B cell (primary cell): ENCODE data around the gene NKAIN2. TPM values are rescaled to one million over a fixed set of nuclear protein-coding genes. Genes with fewer than 3 reads are reported as not detected.

ENCODE experiments used
- ATAC-seq: fragments of 200-7000 bp; cut with Tn5 transposase; one replicate; pipeline ENCODE4 v1.10.0; 2021; ENCODE audit warnings: low read depth, mild to moderate bottlenecking, moderate number of reproducible peaks, moderate library complexity
- CTCF ChIA-PET: fragments of 350-600 bp; sonication (Branson Sonifier 250); formaldehyde crosslinking; loops from one replicate; lab custom pipeline; 2021; ENCODE audit warnings: antibody characterized with exemption, inconsistent platforms; lab: Charles Lee
- POLR2A ChIA-PET: fragments of 350-600 bp; sonication (Branson Sonifier 250); formaldehyde crosslinking; loops from one replicate; lab custom pipeline; 2021; ENCODE audit warnings: antibody characterized with exemption; lab: Charles Lee
- DNase-seq: peaks from one replicate; pipeline ENCODE4 v3.0.0; 2013
- H2AFZ ChIP-seq: 2 replicates; pipeline ENCODE4 v1.6.1; 2012; ENCODE audit warnings: mild to moderate bottlenecking, low read depth, low read length; ENCODE audit not compliant: insufficient read depth, poor library complexity, severe bottlenecking
- H3K27ac ChIP-seq, 2 donors: 1 replicate in 1 of 2; 2 replicates in 1 of 2; pipeline ENCODE4 v1.5.1; 2012 to 2013; ENCODE audit warnings: low read length in 2 of 2, mild to moderate bottlenecking in 2 of 2, moderate library complexity in 1 of 2
- H3K27me3 ChIP-seq, 4 experiments: fragments of 200-600 bp in 1 of 4; sonication (generic) in 1 of 4; replicated peaks in 1 of 4; 1 replicate in 2 of 4; 2 replicates in 2 of 4; pipeline versions ENCODE4 v1.6.1 to v1.7.0; 2013 to 2016; ENCODE audit warnings: low read length in 3 of 4, mild to moderate bottlenecking in 2 of 4, mixed read lengths in 1 of 4, moderate library complexity in 1 of 4; ENCODE audit not compliant: insufficient read depth in 4 of 4, control insufficient read depth in 3 of 4; ENCODE audit errors: control extremely low read depth in 1 of 4
- H3K36me3 ChIP-seq, 2 experiments: replicated peaks in 1 of 2; 1 replicate in 1 of 2; 2 replicates in 1 of 2; pipeline versions ENCODE4 v1.6.1 to v1.7.1; 2013; ENCODE audit warnings: low read length in 1 of 2; ENCODE audit not compliant: insufficient read depth in 2 of 2, control insufficient read depth in 1 of 2; ENCODE audit errors: control extremely low read depth in 1 of 2, extremely low read depth in 1 of 2
- H3K4me1 ChIP-seq, 2 donors: fragments of 200-600 bp in 1 of 2; sonication (generic) in 1 of 2; 1 replicate in 1 of 2; 2 replicates in 1 of 2; pipeline versions ENCODE4 v1.5.1 to v1.6.1; 2013 to 2017; ENCODE audit warnings: low read length in 2 of 2; ENCODE audit not compliant: control insufficient read depth in 2 of 2, insufficient read depth in 2 of 2
- H3K4me2 ChIP-seq: replicated peaks from 2 replicates; pipeline ENCODE3; 2012; ENCODE audit warnings: mild to moderate bottlenecking, low read depth, low read length; ENCODE audit not compliant: poor library complexity, severe bottlenecking
- H3K4me3 ChIP-seq, 5 experiments: fragments of 200-600 bp in 1 of 5; sonication (generic) in 1 of 5; 1 replicate in 3 of 5; 2 replicates in 2 of 5; pipeline versions ENCODE4 v1.5.1 to v1.7.0; 2011 to 2016; ENCODE audit warnings: low read length in 4 of 5, mild to moderate bottlenecking in 4 of 5, low read depth in 2 of 5, control low read depth in 1 of 5, moderate library complexity in 1 of 5; ENCODE audit not compliant: insufficient read depth in 1 of 5; ENCODE audit errors: control extremely low read depth in 1 of 5, extremely low read depth in 1 of 5
- H3K79me2 ChIP-seq: fragments of 200-600 bp; sonication (generic); one replicate; pipeline ENCODE4 v1.6.0; 2016; ENCODE audit warnings: low read length; ENCODE audit not compliant: control insufficient read depth, insufficient read depth
- H3K9ac ChIP-seq: fragments of 200-600 bp; sonication (generic); 2 replicates; pipeline ENCODE4 v1.6.1; 2017; ENCODE audit warnings: mild to moderate bottlenecking, low read length, moderate library complexity
- H3K9me3 ChIP-seq, 3 donors: one replicate each; pipeline versions ENCODE4 v1.6.1 to v1.7.1; 2013; ENCODE audit warnings: low read length in 2 of 3; ENCODE audit not compliant: control insufficient read depth in 2 of 3, insufficient read depth in 1 of 3; ENCODE audit errors: control extremely low read depth in 1 of 3
- H4K20me1 ChIP-seq: 2 replicates; pipeline ENCODE4 v1.6.0; 2012; ENCODE audit warnings: mild to moderate bottlenecking, low read length; ENCODE audit not compliant: insufficient read depth, control insufficient read depth, poor library complexity, severe bottlenecking
- H3K27ac Mint-ChIP-seq: one replicate; pipeline ENCODE4 v1.8.0; 2021; ENCODE audit warnings: mixed read lengths
- H3K27me3 Mint-ChIP-seq: one replicate; pipeline ENCODE4 v1.8.0; 2021; ENCODE audit warnings: mixed read lengths
- H3K4me1 Mint-ChIP-seq: one replicate; pipeline ENCODE4 v1.8.0; 2021; ENCODE audit warnings: mixed read lengths
- H3K4me3 Mint-ChIP-seq: one replicate; pipeline ENCODE4 v1.8.0; 2021; ENCODE audit warnings: mixed read lengths
- H3K9me3 Mint-ChIP-seq: one replicate; pipeline ENCODE4 v1.8.0; 2022; ENCODE audit warnings: mixed read lengths; ENCODE audit not compliant: insufficient read depth
- EZH2 ChIP-seq: IDR thresholded peaks from 2 replicates; pipeline ENCODE4 v1.6.1; 2012; ENCODE audit warnings: borderline replicate concordance, low read depth, mild to moderate bottlenecking, moderate library complexity, low read length; ENCODE audit not compliant: insufficient read depth, poor library complexity, severe bottlenecking
- WGBS: methylation state at CpG from one replicate; pipeline ENCODE4 v1.1.5; 2013; ENCODE audit warnings: missing lambda C conversion rate; ENCODE audit not compliant: insufficient coverage; 5-methylcytosine and 5-hydroxymethylcytosine counted together
- intact Hi-C: fragments of 100-400 bp; cut with micrococcal nuclease; formaldehyde crosslinking; loops from one replicate; pipeline ENCODE4 v1.10.0; 2022
- polyA plus RNA-seq: library from polyadenylated mRNA; depleted of rRNA; stranded (reverse); fragments of >200 nt; gene quantifications from 2 replicates; pipeline ENCODE4 v1.2.3, GENCODE V29; 2012
- total RNA-seq, 2 donors: library from RNA; stranded (reverse); fragments of 120-200 nt in 1 of 2; gene quantifications; 1 replicate in 1 of 2; 2 replicates in 1 of 2; pipeline versions ENCODE4 v1.2.3 to v1.2.4, GENCODE V29; 2013 to 2022
- TF ChIP-seq, protein P1 (sequence below): fragments of 200-600 bp; IDR thresholded peaks from one replicate; pipeline ENCODE4 v1.8.0; 2022; ENCODE audit warnings: antibody characterized with exemption, mild to moderate bottlenecking

The NKAIN2 gene
- total and polyA plus RNA-seq, 2 donors (not counting 1 experiment from before 2014, with no cell fraction given) = not detected

DNA sequence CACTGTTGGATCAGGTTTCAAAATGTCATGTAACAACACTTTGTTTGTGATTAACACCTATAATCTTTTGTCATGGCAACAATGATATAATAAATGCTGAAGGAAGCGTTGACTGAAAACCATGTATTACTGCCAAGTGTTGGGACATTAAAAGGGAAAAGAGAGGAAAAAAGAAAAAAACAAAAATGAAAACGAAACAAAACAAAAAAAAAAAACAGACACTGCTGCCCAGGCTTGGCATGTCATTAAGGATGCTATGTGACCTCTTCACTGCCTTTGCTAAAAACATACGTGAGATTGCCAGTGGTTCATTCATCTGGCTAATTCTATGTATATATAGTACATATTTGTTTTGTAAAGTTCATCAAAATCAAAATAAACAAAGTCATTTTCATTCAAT is 641.9 kb downstream of the NKAIN2 start:
- Histone ChIP-seq H3K9ac (no peak overlapping the region), H3K27ac (no peak overlapping the region), H3K4me2 (no peak overlapping the region), H3K4me1 (no peaks in the 10 kb centered on the region), H3K9me3 (no peaks in the 10 kb centered on the region), H4K20me1 (no peaks in the 10 kb centered on the region), H3K79me2 (no peaks in the 10 kb centered on the region), H3K36me3 (no peaks in the 10 kb centered on the region), H3K4me3 (no peak overlapping the region), H3K27me3 (no peaks in the 10 kb centered on the region), H2AFZ (no peak overlapping the region)
- H3K4me3 Mint-ChIP-seq = no peak overlapping the region
- intact Hi-C loops = no loop called here
- ATAC-seq (no peak), DNase-seq (no peak)
- H3K27ac Mint-ChIP-seq = no peak overlapping the region
- H3K9me3 Mint-ChIP-seq = peaks cover 13% of the 10 kb centered on the region
- TF ChIP-seq, protein P1, sequence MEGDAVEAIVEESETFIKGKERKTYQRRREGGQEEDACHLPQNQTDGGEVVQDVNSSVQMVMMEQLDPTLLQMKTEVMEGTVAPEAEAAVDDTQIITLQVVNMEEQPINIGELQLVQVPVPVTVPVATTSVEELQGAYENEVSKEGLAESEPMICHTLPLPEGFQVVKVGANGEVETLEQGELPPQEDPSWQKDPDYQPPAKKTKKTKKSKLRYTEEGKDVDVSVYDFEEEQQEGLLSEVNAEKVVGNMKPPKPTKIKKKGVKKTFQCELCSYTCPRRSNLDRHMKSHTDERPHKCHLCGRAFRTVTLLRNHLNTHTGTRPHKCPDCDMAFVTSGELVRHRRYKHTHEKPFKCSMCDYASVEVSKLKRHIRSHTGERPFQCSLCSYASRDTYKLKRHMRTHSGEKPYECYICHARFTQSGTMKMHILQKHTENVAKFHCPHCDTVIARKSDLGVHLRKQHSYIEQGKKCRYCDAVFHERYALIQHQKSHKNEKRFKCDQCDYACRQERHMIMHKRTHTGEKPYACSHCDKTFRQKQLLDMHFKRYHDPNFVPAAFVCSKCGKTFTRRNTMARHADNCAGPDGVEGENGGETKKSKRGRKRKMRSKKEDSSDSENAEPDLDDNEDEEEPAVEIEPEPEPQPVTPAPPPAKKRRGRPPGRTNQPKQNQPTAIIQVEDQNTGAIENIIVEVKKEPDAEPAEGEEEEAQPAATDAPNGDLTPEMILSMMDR = no peak
- TF ChIP-seq EZH2 = no peak
- H3K4me1 Mint-ChIP-seq = no peaks in the 10 kb centered on the region
- POLR2A ChIA-PET = no interaction called here
- CTCF ChIA-PET = no interaction called here
- no CpG with 5 or more reads among the region's 3 CpGs for WGBS
- H3K27me3 Mint-ChIP-seq = no peaks in the 10 kb centered on the region

DNA sequence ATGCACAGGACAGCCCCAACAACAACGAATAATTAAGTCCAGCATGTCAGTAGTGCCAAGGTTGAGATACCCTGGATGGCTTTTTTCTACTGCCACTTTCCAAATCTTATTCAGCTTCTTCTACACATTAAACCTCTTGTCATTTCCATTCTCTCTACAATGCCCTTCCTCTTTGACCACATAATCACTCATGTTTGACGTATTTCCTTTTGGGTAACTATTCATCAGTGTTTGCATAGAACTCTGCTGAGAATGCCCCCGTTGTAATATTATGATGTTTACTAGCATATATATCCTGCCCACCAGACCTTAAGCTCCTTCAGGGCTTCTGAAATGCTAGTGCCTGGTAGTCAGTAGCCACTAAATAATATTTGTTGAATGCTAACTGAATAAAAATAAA is 643.3 kb downstream of the NKAIN2 start:
- no peak overlapping the region for H2AFZ ChIP-seq
- no peaks in the 10 kb centered on the region for H3K4me1 Mint-ChIP-seq
- ATAC-seq (no peak), DNase-seq (no peak)
- no peaks in the 10 kb centered on the region for H3K4me1 ChIP-seq
- intact Hi-C loops = no loop called here
- no peak for TF ChIP-seq EZH2
- TF ChIP-seq, protein P1 = no peak
- no peaks in the 10 kb centered on the region for H3K27me3 Mint-ChIP-seq
- no peak overlapping the region for H3K4me3 Mint-ChIP-seq
- H3K9me3 ChIP-seq = no peaks in the 10 kb centered on the region
- H3K4me2 ChIP-seq = no peak overlapping the region
- H3K4me3 ChIP-seq = no peak overlapping the region
- no peaks in the 10 kb centered on the region for H3K36me3 ChIP-seq
- peaks cover 10% of the 10 kb centered on the region for H3K9me3 Mint-ChIP-seq
- POLR2A ChIA-PET = no interaction called here
- no peaks in the 10 kb centered on the region for H3K27me3 ChIP-seq
- H3K27ac ChIP-seq = no peak overlapping the region
- CTCF ChIA-PET = no interaction called here
- 0% methylated on average over 1 of the region's 3 CpGs for WGBS
- H3K27ac Mint-ChIP-seq = no peak overlapping the region
- no peaks in the 10 kb centered on the region for H4K20me1 ChIP-seq
- no peak overlapping the region for H3K9ac ChIP-seq
- no peaks in the 10 kb centered on the region for H3K79me2 ChIP-seq
